ENCODE data around the gene HLCS. TPM values are rescaled to one million over a fixed set of nuclear protein-coding genes. Genes with fewer than 3 reads are reported as not detected.

Gene HLCS
- total RNA-seq, 6 experiments from 2014 or later, result 20.3 to 24.5 (median 22.2) TPM

- DNase-seq, result no peak
Observed at GRCh38 chr21:36845070-36845469, 121.4 kb downstream of the HLCS start.

GRCh38 chr21:36841866-36842265 is 124.6 kb downstream of the HLCS start:
- peak overlapping the region; percentile 75 for H3K27ac Mint-ChIP-seq
- no peaks in the 10 kb centered on the region for H3K36me3 Mint-ChIP-seq (ENCODE audit: low read depth)
- peak; percentile 72 for DNase-seq
- H3K4me1 Mint-ChIP-seq (ENCODE audit: low read depth), result peaks cover 39% of the 10 kb centered on the region
- no peak overlapping the region for H3K4me3 Mint-ChIP-seq
- H3K27me3 Mint-ChIP-seq (ENCODE audit: insufficient read depth), result peaks cover 1% of the 10 kb centered on the region; the same call in 1 of the 2 replicates
- no peaks in the 10 kb centered on the region for H3K9me3 Mint-ChIP-seq
- TF ChIP-seq CTCF (IDR thresholded peaks at IDR 0.05), result no peak

More at GRCh38 chr21:36845070-36845469, 121.4 kb downstream of the HLCS start:
- H3K4me3 Mint-ChIP-seq, result no peak overlapping the region
- H3K9me3 Mint-ChIP-seq, result no peaks in the 10 kb centered on the region
- peaks cover 45% of the 10 kb centered on the region for H3K4me1 Mint-ChIP-seq (ENCODE audit: low read depth)
- H3K27ac Mint-ChIP-seq, result no peak overlapping the region
- no peaks in the 10 kb centered on the region for H3K36me3 Mint-ChIP-seq (ENCODE audit: low read depth)
- TF ChIP-seq CTCF (IDR thresholded peaks at IDR 0.05), result no peak
- H3K27me3 Mint-ChIP-seq (ENCODE audit: insufficient read depth), result no peaks in the 10 kb centered on the region

- Mint-ChIP-seq H3K4me3 (peak overlapping the region; percentile 68; the same call in 1 of the 2 replicates), H3K27me3 (ENCODE audit: insufficient read depth) (peaks cover 1% of the 10 kb centered on the region), H3K36me3 (ENCODE audit: low read depth) (no peaks in the 10 kb centered on the region), H3K4me1 (ENCODE audit: low read depth) (peaks cover 39% of the 10 kb centered on the region), H3K27ac (peak overlapping the region; percentile 80; the same call in 1 of the 2 replicates), H3K9me3 (no peaks in the 10 kb centered on the region)
- no peak for TF ChIP-seq CTCF (IDR thresholded peaks at IDR 0.05)
- no peak for DNase-seq
Observed at GRCh38 chr21:36839735-36840134, 126.7 kb downstream of the HLCS start.

- Mint-ChIP-seq H3K9me3 (no peaks in the 10 kb centered on the region), H3K27ac (peak overlapping the region; percentile 80; the same call in 1 of the 2 replicates), H3K27me3 (ENCODE audit: insufficient read depth) (peaks cover 1% of the 10 kb centered on the region), H3K4me3 (peak overlapping the region; percentile 68; the same call in 1 of the 2 replicates), H3K36me3 (ENCODE audit: low read depth) (no peaks in the 10 kb centered on the region), H3K4me1 (ENCODE audit: low read depth) (peaks cover 39% of the 10 kb centered on the region)
- no peak for TF ChIP-seq CTCF (IDR thresholded peaks at IDR 0.05)
- DNase-seq, result peak; percentile 43
Observed at GRCh38 chr21:36839123-36839522, 127.3 kb downstream of the HLCS start.

GRCh38 chr21:36835383-36835795 is 131.1 kb downstream of the HLCS start:
- Mint-ChIP-seq H3K27ac (no peak overlapping the region), H3K27me3 (ENCODE audit: insufficient read depth) (peaks cover 1% of the 10 kb centered on the region), H3K4me3 (no peak overlapping the region), H3K9me3 (no peaks in the 10 kb centered on the region), H3K36me3 (ENCODE audit: low read depth) (no peaks in the 10 kb centered on the region), H3K4me1 (ENCODE audit: low read depth) (peaks cover 24% of the 10 kb centered on the region)
- DNase-seq, result peak; percentile 15
- no peak for TF ChIP-seq CTCF (IDR thresholded peaks at IDR 0.05)

Data from HFFc6 (cell line).